ENCODE results near the gene ARFRP1.

Gene ARFRP1

GRCh38 chr20:63743210-63743970 is 35.6 kb upstream of the ARFRP1 start:
- no peak for DNase-seq (ENCODE audit: low read depth, low spot score)

GRCh38 chr20:63742381-63743024 is 34.7 kb upstream of the ARFRP1 start:
- no peak for DNase-seq (ENCODE audit: low read depth, low spot score)

DNA sequence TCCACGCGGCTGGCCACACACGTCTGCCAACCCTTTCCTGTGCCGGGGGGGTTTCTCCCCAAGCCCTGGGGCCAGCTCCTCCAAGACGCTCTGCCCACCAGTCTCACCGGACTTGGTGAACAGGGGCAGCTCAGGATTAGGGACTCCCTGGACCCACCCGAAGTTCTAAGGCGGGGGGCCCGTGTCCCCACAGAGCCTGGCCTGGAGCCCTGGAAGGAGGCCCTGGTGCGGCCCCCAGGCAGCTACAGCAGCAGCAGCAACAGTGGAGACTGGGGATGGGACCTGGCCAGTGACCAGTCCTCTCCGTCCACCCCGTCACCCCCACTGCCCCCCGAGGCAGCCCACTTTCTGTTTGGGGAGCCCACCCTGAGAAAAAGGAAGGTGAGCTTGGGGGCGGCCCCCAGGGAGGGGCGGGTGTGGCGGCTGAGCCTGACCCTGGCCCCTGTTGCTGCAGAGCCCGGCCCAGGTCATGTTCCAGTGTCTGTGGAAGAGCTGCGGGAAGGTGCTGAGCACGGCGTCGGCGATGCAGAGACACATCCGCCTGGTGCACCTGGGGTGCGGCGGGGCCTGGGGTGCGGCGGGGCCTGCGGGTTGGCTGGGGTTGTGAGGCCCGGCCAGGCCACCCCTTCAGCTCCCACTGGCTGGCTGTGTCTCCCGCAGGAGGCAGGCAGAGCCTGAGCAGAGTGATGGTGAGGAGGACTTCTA is 34.1 kb upstream of the ARFRP1 start:
- DNase-seq (ENCODE audit: low read depth, low spot score), result no peak

DNA sequence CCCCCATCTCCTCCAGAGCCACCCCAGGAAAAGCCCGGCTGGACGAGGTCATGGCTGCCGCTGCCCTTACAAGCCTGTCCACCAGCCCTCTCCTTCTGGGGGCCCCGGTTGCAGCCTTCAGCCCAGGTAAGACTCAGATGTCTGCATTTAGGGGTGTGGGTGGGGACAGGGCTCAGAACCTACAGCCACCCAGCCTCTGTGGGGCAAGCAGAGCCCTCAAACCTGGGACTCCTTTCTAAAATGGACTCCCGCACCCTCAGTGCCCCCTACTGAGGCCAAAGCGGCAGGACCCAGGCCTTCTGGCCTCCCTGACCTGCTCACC is 33.5 kb upstream of the ARFRP1 start:
- no peak for DNase-seq (ENCODE audit: low read depth, low spot score)

DNA sequence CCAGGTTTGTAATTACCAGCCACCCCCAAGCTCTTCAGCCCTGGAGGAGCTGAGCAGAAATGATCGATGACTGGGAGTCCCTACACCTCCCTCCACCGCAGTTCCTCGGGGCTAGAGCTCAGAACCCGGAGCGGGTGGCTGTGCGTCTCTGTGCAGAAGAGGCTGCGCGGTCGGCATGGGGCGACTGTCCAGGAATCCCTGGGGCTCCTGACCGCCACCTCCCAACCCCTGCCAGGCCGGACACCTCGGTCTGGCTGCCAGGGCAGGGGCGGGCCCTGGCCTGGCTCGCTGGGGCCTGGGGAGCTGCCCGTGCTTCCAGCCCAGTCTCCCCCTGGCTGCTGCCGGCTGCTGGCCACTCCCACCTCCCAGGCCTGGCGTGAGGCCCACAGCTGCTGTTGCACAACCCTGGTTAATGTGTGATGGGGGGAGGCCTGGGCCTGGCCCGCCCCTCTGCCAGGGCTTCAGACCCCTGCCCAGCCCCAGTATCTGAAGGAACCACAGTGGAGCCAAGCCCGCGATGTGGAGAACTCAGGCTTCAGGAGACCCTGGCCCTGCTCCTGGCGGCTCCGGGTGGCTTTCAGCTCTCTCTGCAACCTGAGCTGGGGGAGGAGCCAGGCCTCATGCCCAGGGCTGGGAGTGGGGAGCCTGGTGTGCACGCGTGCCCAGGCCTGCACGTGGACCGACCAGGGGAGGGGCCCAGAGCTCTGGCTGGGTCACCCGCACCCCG is 33.0 kb upstream of the ARFRP1 start:
- no peak for DNase-seq (ENCODE audit: low read depth, low spot score)

- DNase-seq (ENCODE audit: low read depth, low spot score), result no peak
Measured at GRCh38 chr20:63740070-63740626, 32.4 kb upstream of the ARFRP1 start.

DNA sequence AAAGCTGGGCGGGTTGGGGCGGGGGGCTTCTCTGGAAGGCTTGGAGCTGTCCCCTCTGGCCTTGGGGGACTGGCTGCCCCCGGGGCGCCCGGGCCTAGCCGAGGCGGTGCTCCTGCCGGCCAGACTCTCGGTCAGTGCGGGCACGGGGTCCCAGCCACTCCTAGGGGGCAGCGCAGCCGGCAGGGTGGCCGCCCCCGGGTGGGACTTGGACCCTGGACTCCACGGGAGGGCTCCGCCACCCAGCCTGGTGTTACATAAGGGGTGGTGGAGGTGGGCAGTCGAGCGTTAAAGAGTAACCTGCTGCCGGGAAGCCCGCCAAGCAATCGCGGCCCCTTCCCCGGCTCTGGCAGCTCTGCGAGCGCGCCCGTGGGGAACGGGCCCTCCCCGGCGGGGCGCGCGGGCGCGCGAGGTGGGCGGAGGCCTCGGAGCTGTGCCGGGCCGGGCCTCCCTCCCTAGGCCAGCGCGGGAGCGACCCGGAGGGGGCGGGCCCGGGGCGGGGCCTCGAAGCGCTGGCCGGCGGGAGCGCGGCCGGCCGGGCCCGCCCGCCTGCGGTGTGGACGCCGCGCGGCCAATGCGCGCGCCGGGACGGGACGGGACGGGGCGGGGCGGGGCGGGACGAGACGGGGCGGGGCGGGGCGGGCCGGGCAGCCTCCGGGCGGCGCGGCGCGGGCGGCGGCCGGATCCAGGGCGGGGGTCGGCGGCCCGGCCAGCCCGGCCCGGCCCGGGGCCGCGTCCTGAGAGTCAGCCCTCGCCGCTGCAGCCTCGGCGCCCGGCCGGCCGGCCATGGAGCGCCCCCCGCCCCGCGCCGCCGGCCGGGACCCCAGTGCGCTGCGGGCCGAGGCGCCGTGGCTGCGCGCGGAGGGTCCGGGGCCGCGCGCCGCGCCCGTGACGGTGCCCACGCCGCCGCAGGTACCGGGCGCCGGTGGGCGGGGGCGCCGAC is 31.6 kb upstream of the ARFRP1 start, which contains the start of gene SLC2A4RG:
SLC2A4RG (plus strand) TSS at position 647 of the 940 bp plus-strand sequence; CDS start at position 784, 137 bp downstream.
- no peak for DNase-seq (ENCODE audit: low read depth, low spot score)

- no peak for DNase-seq (ENCODE audit: low read depth, low spot score)
Measured at GRCh38 chr20:63738687-63739129, 30.9 kb upstream of the ARFRP1 start.

- no peak for DNase-seq (ENCODE audit: low read depth, low spot score)
Measured at GRCh38 chr20:63737945-63738686, 30.3 kb upstream of the ARFRP1 start.

- no peak for DNase-seq (ENCODE audit: low read depth, low spot score)
Measured at GRCh38 chr20:63737695-63737944, 29.8 kb upstream of the ARFRP1 start.

- no peak for DNase-seq (ENCODE audit: low read depth, low spot score)
Measured at GRCh38 chr20:63736893-63737694, 29.3 kb upstream of the ARFRP1 start.

DNA sequence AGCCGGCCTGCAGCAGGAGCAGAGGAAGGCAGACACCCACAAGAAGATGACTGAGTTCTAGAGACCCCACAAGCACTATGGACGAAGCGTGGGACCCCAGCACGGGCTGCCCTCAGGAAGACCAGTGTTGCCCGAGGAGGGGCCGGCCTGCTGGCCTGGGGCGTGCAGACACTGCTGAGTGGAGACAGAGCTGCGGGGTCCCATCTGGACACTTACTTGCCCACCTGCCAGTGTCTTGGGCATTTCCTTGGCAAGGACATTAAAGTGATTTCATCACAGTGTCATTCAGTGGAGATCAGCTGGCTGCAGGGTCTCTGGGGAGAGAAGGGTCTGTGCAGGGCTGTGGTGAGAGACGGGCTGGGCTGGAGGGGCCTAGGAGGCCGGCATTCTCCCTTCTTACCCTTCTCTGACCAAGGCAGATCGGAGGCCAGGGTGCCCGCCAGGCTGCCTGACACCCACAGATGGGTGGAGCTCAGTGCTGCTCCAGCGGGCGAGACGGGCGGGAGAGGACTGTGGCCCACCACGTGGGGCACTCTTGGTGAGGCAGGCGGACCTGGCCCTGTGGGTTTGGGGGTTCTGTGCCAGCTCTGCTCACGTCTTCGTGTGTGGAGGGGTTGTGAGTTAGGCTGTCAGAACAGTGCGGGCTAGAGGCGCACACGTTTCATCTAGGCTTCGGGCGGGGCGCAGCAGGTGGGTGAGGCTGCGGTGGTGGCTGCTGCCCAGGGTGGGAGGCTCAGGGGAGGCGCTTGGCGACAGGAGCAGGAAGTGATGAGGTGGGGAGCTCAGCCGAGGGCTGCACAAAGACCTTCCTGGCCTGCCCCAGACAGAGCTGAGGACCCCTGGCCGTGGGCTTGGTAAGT is 28.3 kb upstream of the ARFRP1 start, which contains the start of gene LIME1:
LIME1 (plus strand) TSS at position 806 of the 860 bp plus-strand sequence. CDS start 886 bp downstream, outside the sequence.
- no peak for DNase-seq (ENCODE audit: low read depth, low spot score)

- DNase-seq (ENCODE audit: low read depth, low spot score), result no peak
Measured at GRCh38 chr20:63734946-63735858, 27.4 kb upstream of the ARFRP1 start.

DNA sequence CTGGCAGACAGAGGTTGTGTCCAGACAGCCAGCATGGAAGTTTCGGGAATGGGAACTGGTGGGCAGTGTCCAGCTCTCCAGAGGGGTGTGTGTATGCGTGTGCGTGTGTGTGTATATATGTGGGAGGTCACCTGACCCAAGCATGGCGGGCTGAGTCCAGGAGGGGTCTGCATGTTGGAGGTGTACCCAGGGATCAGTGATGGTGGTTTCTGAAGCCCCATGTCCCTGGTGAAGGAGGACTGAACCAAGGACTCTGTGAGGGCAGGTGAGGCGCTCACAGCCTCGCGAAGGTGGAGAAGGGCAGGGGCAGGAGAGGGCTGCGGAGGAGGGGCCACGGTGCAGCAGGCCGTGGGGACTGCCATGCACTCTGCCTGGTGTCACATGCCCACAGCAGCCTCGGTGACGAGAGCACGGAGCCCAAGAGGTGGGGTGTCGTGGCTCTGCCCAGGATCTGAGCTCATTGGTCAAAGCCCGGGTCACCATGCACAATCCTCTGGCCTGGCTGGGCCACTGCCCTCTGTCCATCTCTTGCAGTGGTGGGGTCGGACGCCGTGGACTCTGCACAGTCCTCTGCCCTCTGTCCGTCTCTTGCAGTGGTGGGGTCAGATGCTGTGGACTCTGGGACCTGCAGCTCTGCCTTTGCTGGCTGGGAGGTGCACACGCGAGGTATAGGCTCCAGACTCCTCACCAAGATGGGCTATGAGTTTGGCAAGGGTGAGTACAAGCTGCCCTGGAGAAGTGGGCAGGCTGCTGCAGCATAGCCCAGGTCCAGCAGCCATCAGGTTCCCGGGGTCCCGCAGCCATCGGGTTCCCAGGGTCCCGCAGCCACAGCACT is 26.6 kb upstream of the ARFRP1 start:
- no peak for DNase-seq (ENCODE audit: low read depth, low spot score)

DNA sequence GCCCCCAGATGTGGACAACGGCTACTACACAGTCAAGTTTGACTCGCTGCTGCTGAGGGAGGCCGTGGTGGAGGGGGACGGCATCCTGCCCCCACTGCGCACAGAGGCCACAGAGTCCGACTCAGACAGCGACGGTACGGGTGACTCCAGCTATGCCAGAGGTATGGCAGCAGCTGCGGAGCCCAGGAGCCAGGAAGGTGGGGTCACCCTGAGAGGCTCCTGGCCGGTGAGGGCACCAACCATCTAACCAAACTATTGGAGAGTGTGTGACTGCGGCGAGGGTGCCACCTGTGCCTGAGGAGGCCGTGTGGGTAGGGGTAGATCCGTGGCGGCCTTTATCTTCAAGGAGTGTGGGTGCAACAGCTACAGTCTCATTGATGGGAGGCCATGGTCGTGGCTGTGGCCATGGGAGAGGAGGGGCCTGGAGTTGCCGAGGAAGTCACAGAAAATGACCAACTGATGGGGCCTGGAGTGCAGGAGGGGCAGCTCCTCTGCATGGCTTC is 25.9 kb upstream of the ARFRP1 start:
- no peak for DNase-seq (ENCODE audit: low read depth, low spot score)

DNA sequence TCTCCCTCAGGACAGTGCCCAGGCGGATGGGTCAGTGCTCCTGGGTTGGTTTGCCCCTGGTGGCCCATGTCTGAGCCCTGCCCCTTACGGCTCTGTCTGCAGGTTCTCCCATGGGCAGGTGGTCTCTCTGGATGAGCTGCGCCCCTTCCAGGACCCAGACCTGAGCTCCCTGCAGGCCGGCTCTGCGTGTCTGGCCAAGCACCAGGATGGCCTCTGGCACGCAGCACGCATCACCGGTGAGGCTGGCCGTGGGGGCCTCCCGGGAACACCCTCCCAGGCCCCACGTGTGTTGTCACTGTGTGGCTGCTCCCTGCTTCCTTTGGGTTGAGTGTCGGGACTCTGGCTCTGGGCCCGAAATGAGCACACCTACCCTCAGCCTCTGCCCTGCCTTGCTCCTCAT is 25.3 kb upstream of the ARFRP1 start:
- no peak for DNase-seq (ENCODE audit: low read depth, low spot score)
